CD4-positive, alpha-beta T cell treated with Interleukin-15 for 4 hours (primary cell): ENCODE results near the gene FBRSL1.

Experiments
- DNase-seq: peaks from one replicate; pipeline ENCODE4 v3.0.0-alpha.2; 2020; ENCODE audit warnings: low spot score

The FBRSL1 gene

DNA sequence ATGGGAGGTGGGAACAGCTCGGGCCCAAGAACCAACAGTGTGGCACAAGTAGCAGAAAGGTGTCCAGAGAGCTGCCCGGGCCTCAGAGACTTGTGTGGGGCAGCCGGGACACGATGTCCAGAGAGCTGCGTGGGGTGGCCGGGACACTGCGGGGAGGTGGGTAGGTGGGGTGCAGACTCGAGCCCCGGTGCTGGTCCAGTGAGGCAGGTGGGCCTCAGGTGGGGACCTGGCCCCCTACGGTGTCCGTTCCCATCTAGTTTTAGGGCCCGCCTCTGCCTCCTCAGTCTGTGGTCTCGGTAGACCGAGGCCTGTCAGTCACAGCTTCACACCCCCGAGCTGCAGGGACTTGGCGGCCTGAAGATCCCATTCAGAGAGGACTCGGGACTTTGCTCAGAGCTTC is 6.3 kb upstream of the FBRSL1 start:
- no peak for DNase-seq

GRCh38 chr12:132484183-132484890 is 5.6 kb upstream of the FBRSL1 start:
- DNase-seq: no peak

DNA sequence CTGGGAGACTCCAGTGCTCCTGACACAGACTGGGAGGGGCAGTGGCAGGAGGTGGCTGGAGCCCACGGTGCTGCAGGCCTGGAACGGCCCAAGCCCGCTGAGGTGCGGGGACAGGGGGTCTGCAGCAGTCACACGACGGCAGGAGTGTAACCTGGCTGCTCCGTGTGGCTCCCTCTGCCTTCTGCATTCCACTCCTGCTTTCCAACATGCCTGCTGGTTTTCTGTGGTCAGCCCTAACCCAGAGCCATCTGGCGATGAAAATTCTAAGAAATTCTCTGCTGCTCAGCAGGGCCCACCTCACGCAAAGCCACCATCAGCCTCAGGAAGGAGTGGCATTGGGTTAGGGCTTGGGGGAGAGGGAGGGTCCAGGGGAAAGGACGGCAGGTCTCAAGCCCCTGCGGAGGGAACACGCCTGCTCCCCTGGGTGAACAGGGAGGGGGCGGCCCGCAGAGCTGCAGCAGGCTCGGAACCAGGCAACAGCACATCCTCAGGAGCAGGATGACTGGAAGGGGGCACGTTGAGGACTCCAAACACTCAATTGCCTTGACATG is 5.0 kb upstream of the FBRSL1 start:
- DNase-seq: no peak

DNA sequence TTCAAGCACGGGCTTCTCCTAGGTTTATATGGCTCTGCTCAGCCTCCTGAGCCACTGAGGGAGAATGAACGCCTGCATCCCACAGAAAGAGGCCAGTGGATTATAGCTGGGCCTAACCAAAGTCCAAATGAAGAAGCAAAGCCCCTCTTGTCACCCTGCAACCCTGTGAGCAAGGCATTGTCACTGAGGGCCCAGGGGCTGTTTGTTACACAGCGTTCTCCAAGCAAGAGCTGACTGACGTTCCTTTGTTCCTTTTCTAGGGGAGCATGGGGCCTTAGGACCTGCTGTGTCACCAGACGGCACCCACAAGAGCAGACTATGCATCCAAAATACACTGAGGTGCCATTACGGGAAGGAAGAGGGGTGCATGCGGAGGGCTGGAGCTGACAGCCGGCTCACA is 4.3 kb upstream of the FBRSL1 start:
- DNase-seq: no peak

DNA sequence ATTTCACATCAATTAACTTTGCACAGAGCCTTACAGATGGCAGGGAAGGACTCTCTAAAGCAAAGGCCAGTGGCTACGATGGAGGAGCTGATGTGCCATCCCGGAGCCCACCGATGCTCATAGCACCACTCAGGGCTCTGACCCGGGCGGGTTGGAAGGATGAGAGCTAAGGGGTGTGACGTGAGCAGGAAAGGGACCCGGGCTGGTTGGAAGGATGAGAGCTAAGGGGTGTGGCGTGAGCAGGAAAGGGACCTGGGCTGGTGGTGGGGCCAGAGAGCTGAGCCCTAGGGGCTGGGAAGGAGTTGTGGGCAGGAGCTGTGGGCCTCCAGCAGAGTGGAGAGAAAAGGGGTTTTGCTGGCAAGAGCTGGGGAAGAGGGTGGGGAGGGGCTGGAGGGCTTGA is 3.8 kb upstream of the FBRSL1 start:
- no peak for DNase-seq

GRCh38 chr12:132486576-132486975 is 3.4 kb upstream of the FBRSL1 start:
- DNase-seq: no peak

GRCh38 chr12:132487311-132487741 is 2.6 kb upstream of the FBRSL1 start:
- DNase-seq: no peak

DNA sequence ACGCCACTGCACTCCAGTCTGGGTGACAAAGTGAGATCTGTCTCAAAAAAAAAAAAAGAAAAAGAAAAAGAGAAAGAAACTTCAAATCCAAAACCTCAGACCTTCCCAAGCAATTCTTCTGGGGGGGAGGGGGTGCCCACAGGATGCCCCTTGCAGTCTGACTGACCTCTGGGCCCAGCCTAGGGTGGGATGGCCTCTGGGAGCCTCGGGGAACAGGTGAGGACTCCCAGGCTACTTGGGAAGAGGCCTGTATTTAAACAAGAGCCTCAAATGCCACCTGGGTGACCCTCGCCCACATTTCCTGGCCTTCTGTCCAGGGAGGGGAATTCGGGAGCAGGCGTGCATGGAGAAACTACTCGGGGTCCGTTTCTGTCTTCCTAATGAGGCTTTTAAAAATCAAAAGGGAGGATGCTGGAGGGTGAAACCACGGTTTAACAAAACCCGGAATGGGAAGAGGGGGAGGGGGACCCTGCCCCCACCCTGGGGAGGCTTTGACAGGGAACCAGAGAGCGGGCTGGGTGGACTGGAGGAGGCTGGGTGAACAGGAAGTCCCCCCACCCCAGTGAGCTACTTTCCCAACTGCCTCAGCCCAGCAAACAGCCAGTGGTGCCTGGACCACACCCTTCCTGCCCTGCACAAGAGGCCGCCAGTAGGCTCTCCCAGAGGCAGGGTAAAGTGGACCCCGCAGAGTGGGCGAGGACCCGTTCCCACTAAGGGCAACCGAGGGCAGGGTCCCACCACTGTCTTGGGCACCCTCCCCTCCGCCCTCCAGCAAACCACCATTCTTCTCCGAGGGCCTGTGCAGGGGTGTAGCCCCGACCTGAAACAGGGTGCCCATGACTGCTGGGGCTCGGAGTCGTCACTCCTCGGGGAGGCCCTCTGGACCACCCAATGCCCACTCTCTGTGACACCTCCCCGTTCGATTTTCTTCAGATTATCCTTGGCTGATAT is 1.5 kb upstream of the FBRSL1 start:
- DNase-seq: peak; percentile 54

- peak; percentile 39 for DNase-seq
Observed at GRCh38 chr12:132489078-132489601, 811 bp upstream of the FBRSL1 start.

DNA sequence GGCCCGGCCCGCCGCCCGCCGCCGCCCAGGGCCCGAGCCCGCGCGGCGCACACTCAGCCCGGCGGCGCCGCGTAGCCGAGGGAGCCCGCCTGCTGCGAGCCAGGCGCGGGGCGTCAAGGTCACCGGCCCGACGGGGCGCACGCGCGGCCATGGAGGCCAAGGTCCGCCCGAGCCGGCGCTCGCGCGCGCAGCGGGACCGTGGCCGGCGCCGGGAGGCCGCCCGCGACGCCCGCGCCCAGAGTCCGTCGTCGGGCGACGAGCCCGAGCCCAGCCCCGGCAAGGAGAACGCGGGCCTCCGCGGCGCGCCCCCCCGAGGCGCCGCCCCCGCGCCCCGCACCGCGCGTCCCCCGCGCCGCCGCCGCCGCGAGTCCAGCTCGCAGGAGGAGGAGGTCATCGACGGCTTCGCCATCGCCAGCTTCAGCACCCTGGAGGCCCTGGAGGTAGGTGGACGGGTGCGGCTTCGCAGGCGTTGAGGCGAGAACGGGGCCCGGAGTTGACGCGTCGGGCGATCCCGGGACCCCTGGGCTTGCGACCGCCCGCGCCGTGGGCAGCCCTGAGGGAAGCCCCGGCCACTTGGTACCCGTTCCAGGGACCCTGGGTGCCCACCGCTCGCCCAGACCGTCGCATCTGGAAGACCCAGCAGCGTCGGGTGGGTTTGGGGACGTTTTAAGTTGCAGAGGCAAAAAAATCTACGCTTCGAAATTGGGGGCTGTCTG is 629 bp downstream of the FBRSL1 start:
- no peak for DNase-seq

- DNase-seq: no peak
Observed at GRCh38 chr12:132491138-132491663, 1.2 kb downstream of the FBRSL1 start.

DNA sequence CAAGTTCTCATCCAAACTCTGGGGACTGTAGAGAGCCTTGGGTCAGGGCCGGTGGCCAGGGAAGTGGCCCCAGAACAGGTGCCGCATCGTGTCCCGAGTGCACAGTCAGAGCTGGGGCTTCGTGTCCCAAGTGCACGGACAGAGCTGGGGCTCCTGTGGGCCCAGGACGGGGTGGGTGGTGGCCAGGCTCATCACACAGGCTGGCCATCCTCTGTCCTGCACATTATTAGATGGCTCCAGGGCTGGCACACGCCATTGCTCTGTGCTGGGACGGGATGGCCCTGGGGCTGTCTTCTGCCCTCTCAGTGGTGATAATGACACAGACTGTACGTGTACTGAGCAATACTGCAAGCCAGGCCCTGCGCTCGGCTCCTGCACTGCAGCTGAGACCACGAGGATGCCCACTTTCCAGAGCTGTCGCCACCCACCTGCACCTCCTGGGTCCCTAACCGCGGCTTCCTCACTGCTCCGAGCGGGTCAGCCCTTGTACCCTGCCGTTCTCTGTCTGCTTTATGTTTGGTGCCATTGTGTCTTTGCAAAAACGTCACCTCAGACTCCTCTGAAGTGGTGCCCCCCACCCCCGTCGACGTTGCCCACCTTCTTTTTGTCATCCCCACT is 1.9 kb downstream of the FBRSL1 start:
- DNase-seq: no peak

- DNase-seq: no peak
Observed at GRCh38 chr12:132492522-132492921, 2.6 kb downstream of the FBRSL1 start.

- no peak for DNase-seq
Observed at GRCh38 chr12:132492951-132493350, 3.0 kb downstream of the FBRSL1 start.

DNA sequence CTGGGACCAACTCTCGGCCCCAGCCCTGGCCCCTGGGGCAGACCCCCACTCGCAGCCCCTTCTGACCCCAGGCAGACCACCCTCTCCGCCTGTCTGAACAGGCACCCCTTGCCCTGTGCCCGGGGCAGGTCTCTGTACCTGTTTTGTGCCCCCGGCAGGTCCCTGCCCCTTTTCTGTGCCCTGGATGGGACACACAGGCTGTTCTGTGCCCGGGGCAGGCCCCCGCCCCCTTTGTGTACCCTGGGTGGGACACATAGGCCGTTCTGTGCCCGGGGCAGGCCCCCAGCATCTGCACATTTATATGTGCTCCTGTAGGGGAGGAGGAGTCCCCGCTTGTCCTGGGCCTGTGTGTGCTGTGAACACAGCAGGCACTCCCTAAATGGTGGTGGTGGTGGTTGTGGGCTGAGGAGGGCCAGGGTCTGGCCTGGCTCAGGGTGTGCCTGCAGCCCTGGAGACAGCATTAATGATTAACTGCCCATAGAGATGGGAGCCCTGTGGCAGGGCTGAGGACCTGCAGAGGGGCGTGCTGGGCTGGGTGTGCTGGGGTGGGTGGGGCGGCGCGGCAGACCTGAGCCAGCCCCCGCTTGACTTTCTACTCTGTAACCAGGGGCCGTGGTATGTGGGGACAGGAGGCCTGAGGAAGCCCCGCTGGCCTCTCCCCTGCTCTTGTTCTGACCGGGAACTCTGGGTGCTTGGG is 3.7 kb downstream of the FBRSL1 start:
- no peak for DNase-seq

DNA sequence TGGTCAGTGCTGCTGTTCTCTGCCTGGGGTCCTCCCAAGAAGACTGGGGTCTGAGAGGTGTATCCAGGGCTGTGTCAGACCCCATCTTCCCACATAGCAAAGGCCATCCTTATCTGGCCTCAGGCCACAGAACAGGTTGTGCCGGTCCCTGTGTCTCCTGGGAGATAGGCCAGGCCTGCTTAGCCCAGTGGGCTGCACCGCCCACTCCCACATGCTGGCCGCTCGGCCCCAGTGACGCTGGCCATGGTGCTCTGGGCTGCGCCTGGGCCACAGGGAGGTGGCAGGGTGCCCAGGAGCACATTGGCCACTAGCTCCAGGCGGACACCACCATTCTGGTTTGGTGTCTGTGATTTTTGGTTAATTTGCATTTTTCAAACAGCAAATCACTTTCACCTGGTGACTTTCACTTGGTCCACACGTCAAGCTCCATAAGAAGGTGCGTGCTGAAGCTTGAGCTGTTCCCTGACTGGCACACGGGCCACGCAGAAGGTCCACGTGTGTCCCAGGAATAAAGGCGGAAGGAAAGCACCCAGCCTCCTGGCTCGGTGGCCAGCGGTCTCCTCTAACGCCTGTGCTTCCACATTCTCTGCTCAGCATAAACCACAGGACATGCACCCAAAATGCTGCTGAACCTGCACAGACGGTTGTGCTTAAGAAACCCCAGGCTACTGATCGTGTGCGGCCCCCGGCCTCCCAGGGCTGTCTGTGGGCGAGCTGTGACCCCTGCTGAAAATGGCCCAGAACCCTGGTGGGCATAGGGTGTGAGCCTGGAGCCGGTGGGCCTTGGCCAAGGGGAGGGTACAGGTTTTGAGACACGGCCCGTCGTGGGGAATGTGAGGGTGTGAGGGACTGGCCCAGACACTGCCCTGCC is 4.6 kb downstream of the FBRSL1 start:
- no peak for DNase-seq

- no peak for DNase-seq
Observed at GRCh38 chr12:132495165-132495544, 5.2 kb downstream of the FBRSL1 start.

DNA sequence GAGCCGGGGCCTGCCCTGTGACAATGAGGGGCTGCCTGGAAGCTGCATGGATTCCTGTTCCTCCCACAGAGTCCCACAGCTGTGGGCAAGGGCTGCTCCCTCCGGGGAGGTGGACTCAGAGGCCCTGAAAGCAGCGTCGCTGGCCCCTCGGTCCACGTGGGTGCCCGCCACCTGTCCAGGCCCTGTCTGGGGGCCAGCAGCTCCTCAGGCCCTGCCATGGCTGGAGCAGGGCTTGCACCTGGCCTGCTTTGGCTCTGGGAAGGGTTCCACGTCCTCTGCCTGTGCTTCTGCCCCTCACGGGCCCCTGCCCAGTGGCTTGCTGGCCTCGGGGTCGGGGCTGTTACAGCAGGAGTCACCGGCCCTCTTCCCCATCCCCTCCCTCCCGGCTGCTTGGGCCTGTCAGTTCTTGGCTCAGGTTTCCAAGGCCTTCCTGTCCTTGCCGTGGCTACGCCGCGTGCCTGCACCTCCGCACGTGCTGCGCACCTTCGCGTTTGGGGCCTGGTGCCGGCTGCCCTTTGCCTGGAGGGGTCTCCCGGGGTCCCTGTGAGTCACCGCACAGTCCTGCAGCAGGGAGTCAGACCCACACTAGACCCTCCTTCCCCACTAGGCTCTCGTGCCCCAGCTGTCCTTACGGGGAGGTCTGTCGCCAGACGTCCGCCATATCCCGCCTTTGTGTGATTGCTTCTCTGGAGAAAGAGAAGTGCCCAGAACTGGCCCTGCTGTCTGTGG is 5.8 kb downstream of the FBRSL1 start:
- no peak for DNase-seq

GRCh38 chr12:132496358-132496669 is 6.4 kb downstream of the FBRSL1 start:
- no peak for DNase-seq
